Measurements from ENCODE around the gene DLX3. TPM values are rescaled to one million over a fixed set of nuclear protein-coding genes. Genes with fewer than 3 reads are reported as not detected.

DLX3 gene
- total and polyA plus RNA-seq, 2 of the 8 experiments (the other 6 are each of a cell fraction or from before 2014, with no cell fraction given) = 0.15 to 0.20 TPM

DNA sequence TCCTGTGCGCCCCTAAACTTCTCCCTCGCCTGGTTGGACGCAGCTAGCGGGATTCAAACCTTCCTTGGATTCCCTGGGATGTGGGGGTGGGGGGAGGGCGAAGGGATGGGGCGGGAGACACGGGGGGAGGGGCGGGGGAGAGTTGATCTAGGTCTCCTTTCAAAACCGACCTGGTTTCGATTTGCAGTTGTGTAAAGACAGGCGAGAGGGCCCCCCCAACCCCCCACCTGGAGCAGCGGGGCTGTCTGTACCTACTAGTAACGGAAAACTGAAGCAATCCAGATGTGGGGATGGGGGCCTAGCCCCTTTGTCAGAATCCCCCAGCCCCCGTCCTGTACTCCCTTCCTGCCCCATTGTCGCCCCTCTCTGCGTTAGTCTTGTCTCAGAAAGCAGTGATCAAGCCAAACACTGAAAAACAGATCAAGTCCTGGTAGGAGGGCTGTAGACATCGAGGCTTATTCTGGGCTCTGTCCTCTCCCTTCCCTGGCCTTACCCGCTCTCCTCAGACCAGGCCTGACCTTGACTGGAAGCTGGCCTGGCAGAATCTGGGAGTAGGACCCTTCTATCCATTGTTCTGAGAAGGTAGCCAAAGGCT lies 25.1 kb downstream of the DLX3 start (continued):
- TF ChIP-seq, protein P1, sequence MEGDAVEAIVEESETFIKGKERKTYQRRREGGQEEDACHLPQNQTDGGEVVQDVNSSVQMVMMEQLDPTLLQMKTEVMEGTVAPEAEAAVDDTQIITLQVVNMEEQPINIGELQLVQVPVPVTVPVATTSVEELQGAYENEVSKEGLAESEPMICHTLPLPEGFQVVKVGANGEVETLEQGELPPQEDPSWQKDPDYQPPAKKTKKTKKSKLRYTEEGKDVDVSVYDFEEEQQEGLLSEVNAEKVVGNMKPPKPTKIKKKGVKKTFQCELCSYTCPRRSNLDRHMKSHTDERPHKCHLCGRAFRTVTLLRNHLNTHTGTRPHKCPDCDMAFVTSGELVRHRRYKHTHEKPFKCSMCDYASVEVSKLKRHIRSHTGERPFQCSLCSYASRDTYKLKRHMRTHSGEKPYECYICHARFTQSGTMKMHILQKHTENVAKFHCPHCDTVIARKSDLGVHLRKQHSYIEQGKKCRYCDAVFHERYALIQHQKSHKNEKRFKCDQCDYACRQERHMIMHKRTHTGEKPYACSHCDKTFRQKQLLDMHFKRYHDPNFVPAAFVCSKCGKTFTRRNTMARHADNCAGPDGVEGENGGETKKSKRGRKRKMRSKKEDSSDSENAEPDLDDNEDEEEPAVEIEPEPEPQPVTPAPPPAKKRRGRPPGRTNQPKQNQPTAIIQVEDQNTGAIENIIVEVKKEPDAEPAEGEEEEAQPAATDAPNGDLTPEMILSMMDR (IDR thresholded peaks at IDR 0.05; ENCODE audit: control extremely low read depth in 1 of 3, insufficient read depth in 1 of 3, low read depth in 1 of 3, low read length in 3 of 3) = no peak
- TF ChIP-seq SRF (IDR thresholded peaks at IDR 0.05; ENCODE audit: low read depth, low read length) (no peak), KDM1A (IDR thresholded peaks at IDR 0.05; ENCODE audit: borderline replicate concordance, low read length) (no peak), SIRT6 (IDR thresholded peaks at IDR 0.05; ENCODE audit: low read length) (no peak), GTF2F1 (IDR thresholded peaks at IDR 0.05; ENCODE audit: borderline replicate concordance, low read depth, low read length) (no peak), TAF7 (optimal IDR thresholded peaks at IDR 0.05; ENCODE audit: borderline replicate concordance, low read depth, low read length) (no peak), RBBP5 (IDR thresholded peaks at IDR 0.05; ENCODE audit: borderline replicate concordance, low read depth, low read length) (no peak)
